Stimulated activated CD4-positive, alpha-beta T cell treated with anti-CD3 and anti-CD28 coated beads, Interleukin-4, amount 100 ng/mL, for 48 hours (primary cell): Measurements from ENCODE around the gene OR8H2.
"Not testable (repeated sequence)": the region's sequence is repeated elsewhere in the genome, so short reads cannot be mapped to it uniquely, and the experiment has no call there.

Experiments used
- DNase-seq, 2 donors: peaks; one replicate each; pipeline ENCODE4 v3.0.0-alpha.2; 2020; ENCODE audit warnings: low read depth in 2 of 2

OR8H2 gene

GRCh38 chr11:56103210-56103737 lies at the start of gene OR8H2:
OR8H2 (plus strand) TSS chr11:56103687; CDS start chr11:56105043, 1,356 bp downstream.
- DNase-seq, result no peak

- DNase-seq, result not testable (repeated sequence)
Measured at GRCh38 chr11:56056366-56056765, 47.1 kb upstream of the OR8H2 start.

- DNase-seq, result not testable (repeated sequence)
Measured at GRCh38 chr11:56057661-56058237, 45.7 kb upstream of the OR8H2 start.

GRCh38 chr11:56058260-56058780 lies 45.2 kb upstream of the OR8H2 start:
- not testable (repeated sequence) for DNase-seq

GRCh38 chr11:56066980-56067379 lies 36.5 kb upstream of the OR8H2 start:
- no peak for DNase-seq

GRCh38 chr11:56089697-56090096 lies 13.8 kb upstream of the OR8H2 start:
- no peak for DNase-seq

- no peak for DNase-seq
Measured at GRCh38 chr11:56093008-56093407, 10.5 kb upstream of the OR8H2 start, which contains the start of gene OR8I2. OR8I2 (plus strand) TSS chr11:56093308; CDS start chr11:56093308, 0 bp downstream.

GRCh38 chr11:56122073-56122472 lies 18.6 kb downstream of the OR8H2 start, which contains the start of gene OR8H3:
OR8H3 (plus strand) TSS chr11:56122373; CDS start chr11:56122373, 0 bp downstream.
- no peak for DNase-seq

GRCh38 chr11:56140151-56140661 lies 36.7 kb downstream of the OR8H2 start, which contains the start of gene OR8J3:
OR8J3 (minus strand) TSS chr11:56140201; CDS start chr11:56137718, 2,483 bp downstream.
- no peak for DNase-seq

- not testable (repeated sequence) for DNase-seq
Measured at GRCh38 chr11:56143681-56144080, 40.2 kb downstream of the OR8H2 start.

GRCh38 chr11:56151376-56151775 lies 47.9 kb downstream of the OR8H2 start:
- DNase-seq, result no peak

GRCh38 chr11:56152333-56152732 lies 48.8 kb downstream of the OR8H2 start:
- DNase-seq, result no peak
